ENCODE data around the gene BNIPL.
A peak's percentile ranks its signal among the peaks of the same experiment; 100 is the strongest.

DNA sequence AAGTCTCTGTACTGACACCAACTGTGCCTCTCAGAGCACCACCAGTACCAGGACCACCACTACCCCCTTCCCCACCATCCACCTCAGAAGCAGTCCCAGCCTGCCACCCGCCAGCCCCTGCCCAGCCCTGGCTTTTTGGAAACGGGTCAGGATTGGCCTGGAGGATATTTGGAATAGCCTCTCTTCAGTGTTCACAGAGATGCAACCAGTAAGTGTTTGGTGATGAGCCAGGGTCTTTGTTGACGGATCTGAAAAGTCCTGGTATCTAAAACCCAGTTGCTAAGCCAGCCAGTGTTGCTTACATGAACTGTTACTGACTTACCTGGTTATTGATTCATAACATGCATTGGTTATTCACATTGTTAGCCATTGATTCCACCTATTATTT, 12.3 kb downstream of the BNIPL start:
- TF ChIP-seq POLR2AphosphoS5 (IDR thresholded peaks at IDR 0.05) (no peak), POLR2A (IDR thresholded peaks at IDR 0.05) (no peak)
- TF ChIP-seq, protein P1, sequence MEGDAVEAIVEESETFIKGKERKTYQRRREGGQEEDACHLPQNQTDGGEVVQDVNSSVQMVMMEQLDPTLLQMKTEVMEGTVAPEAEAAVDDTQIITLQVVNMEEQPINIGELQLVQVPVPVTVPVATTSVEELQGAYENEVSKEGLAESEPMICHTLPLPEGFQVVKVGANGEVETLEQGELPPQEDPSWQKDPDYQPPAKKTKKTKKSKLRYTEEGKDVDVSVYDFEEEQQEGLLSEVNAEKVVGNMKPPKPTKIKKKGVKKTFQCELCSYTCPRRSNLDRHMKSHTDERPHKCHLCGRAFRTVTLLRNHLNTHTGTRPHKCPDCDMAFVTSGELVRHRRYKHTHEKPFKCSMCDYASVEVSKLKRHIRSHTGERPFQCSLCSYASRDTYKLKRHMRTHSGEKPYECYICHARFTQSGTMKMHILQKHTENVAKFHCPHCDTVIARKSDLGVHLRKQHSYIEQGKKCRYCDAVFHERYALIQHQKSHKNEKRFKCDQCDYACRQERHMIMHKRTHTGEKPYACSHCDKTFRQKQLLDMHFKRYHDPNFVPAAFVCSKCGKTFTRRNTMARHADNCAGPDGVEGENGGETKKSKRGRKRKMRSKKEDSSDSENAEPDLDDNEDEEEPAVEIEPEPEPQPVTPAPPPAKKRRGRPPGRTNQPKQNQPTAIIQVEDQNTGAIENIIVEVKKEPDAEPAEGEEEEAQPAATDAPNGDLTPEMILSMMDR (IDR thresholded peaks at IDR 0.05), result peak in 1 of 4 experiments; percentile 43
